ENCODE data around the gene MTOR.
"Not testable (repeated sequence)": the region's sequence is repeated elsewhere in the genome, so short reads cannot be mapped to it uniquely, and the experiment has no call there.

The MTOR gene

GRCh38 chr1:11179749-11180148 is 82.6 kb downstream of the MTOR start:
- H3K9me3 ChIP-seq (ENCODE audit: insufficient read depth, low read depth, low read length); H3K18ac ChIP-seq (ENCODE audit: low read length); H3K4ac ChIP-seq (ENCODE audit: low read depth, low read length); H2BK12ac ChIP-seq (ENCODE audit: low read length); H4K8ac ChIP-seq (ENCODE audit: low read depth, low read length); H3K23ac ChIP-seq (ENCODE audit: low read length); H3K79me1 ChIP-seq (ENCODE audit: low read length); H3K79me2 ChIP-seq (ENCODE audit: control insufficient read depth, insufficient read depth, low read length, poor library complexity); H2AFZ ChIP-seq (ENCODE audit: insufficient read depth, low read length, poor library complexity); H3K9ac ChIP-seq (ENCODE audit: low read length); H2BK5ac ChIP-seq (ENCODE audit: low read depth, low read length, poor library complexity); H2AK5ac ChIP-seq (ENCODE audit: low read length); H3K4me3 ChIP-seq (ENCODE audit: low read depth, low read length); DNase-seq; H3K14ac ChIP-seq (ENCODE audit: low read length); H2BK120ac ChIP-seq (ENCODE audit: insufficient read depth, low read length, poor library complexity); H3K4me2 ChIP-seq (ENCODE audit: low read length); H3K27me3 ChIP-seq (ENCODE audit: insufficient read depth, low read length); H3K36me3 ChIP-seq (ENCODE audit: control insufficient read depth in 1 of 2, insufficient read depth in 2 of 2, low read length in 2 of 2); H4K12ac ChIP-seq (ENCODE audit: low read depth, low read length); H4K91ac ChIP-seq (ENCODE audit: low read depth, low read length); H3K27ac ChIP-seq (ENCODE audit: low read depth, low read length): not testable (repeated sequence)
- H3K4me1 ChIP-seq (ENCODE audit: control insufficient read depth in 1 of 2, insufficient read depth in 2 of 2, low read length in 2 of 2): peaks cover 18 to 20% of the 10 kb centered on the region in 2 experiments
- no CpG with 5 or more reads among the region's 3 CpGs for WGBS (ENCODE audit: extremely low coverage, insufficient coverage, insufficient read length)

- no peak overlapping the region for H3K18ac ChIP-seq (ENCODE audit: low read length)
- H2BK12ac ChIP-seq (ENCODE audit: low read length): no peak overlapping the region
- peaks cover 18 to 20% of the 10 kb centered on the region in 2 experiments for H3K4me1 ChIP-seq (ENCODE audit: control insufficient read depth in 1 of 2, insufficient read depth in 2 of 2, low read length in 2 of 2)
- no peak overlapping the region for H3K4ac ChIP-seq (ENCODE audit: low read depth, low read length)
- H3K9me3 ChIP-seq (ENCODE audit: insufficient read depth, low read depth, low read length): no peaks in the 10 kb centered on the region
- H3K27ac ChIP-seq (ENCODE audit: low read depth, low read length): no peak overlapping the region
- DNase-seq: no peak
- no peak overlapping the region for H4K91ac ChIP-seq (ENCODE audit: low read depth, low read length)
- no peaks in the 10 kb centered on the region for H3K27me3 ChIP-seq (ENCODE audit: insufficient read depth, low read length)
- H2AK5ac ChIP-seq (ENCODE audit: low read length): no peak overlapping the region
- no peak overlapping the region for H4K8ac ChIP-seq (ENCODE audit: low read depth, low read length)
- H3K79me1 ChIP-seq (ENCODE audit: low read length): no peaks in the 10 kb centered on the region
- no peak overlapping the region for H3K9ac ChIP-seq (ENCODE audit: low read length)
- H2BK5ac ChIP-seq (ENCODE audit: low read depth, low read length, poor library complexity): no peak overlapping the region
- peaks cover 2 to 4% of the 10 kb centered on the region in 2 experiments for H3K36me3 ChIP-seq (ENCODE audit: control insufficient read depth in 1 of 2, insufficient read depth in 2 of 2, low read length in 2 of 2)
- H3K4me2 ChIP-seq (ENCODE audit: low read length): no peak overlapping the region
- H2BK120ac ChIP-seq (ENCODE audit: insufficient read depth, low read length, poor library complexity): no peak overlapping the region
- no peak overlapping the region for H3K4me3 ChIP-seq (ENCODE audit: low read depth, low read length)
- H3K23ac ChIP-seq (ENCODE audit: low read length): no peak overlapping the region
- no peak overlapping the region for H4K12ac ChIP-seq (ENCODE audit: low read depth, low read length)
- no peak overlapping the region for H2AFZ ChIP-seq (ENCODE audit: insufficient read depth, low read length, poor library complexity)
- H3K79me2 ChIP-seq (ENCODE audit: control insufficient read depth, insufficient read depth, low read length, poor library complexity): no peaks in the 10 kb centered on the region
- no peak overlapping the region for H3K14ac ChIP-seq (ENCODE audit: low read length)
Measured at GRCh38 chr1:11179125-11179524, 83.2 kb downstream of the MTOR start.

DNA sequence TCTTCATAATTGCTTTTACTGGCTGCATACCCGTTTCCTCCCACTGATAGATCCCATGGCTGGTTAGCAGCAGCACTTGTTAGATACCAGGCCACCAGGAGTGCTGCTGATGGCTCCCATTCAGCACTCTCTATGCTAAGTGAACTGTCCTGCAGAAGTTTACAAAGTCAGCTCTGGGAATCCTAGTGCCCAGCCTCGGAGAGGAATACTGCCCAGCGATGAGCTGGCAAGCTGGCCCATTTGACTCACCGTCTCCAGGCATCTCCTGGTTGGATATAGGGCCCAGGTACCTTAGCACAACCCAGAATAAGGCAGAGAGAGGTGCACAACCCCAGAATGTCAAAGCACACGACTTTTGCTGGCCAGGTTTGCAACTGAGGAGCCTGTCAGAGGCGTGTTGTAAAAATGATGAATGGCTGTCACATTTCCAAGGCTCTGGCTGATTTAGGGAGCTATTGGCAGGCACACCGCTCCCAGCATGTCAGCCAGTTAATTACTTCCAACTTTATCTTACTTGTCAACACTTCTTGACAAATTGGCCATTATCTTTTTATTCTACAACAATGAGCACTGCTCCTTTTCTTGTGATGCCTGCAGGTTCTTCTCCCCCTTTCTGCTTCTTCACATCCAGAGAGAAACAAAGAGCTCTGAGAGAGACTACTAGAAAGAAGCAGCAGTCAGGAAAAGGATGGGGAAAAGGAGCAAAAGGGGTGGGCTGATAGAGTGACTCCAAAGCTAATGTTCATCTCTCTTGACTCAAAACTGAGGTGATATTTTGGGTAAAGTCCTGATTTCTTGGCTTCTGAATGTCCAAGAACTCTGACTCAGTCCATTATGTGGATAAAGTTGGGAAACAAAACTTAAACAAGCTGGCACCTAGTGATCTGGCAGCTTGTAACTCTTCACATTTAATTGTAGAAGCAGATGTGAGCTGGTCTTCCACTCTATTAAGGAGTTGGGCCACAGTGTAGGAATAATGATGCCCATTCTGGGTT is 84.0 kb downstream of the MTOR start:
- no peak overlapping the region for H3K23ac ChIP-seq (ENCODE audit: low read length)

GRCh38 chr1:11176081-11176706 is 86.2 kb downstream of the MTOR start:
- Histone ChIP-seq H2BK5ac (ENCODE audit: low read depth, low read length, poor library complexity) (no peak overlapping the region), H4K91ac (ENCODE audit: low read depth, low read length) (peak overlapping the region; percentile 12), H3K36me3 (ENCODE audit: control insufficient read depth in 1 of 2, insufficient read depth in 2 of 2, low read length in 2 of 2) (peaks cover 0 to 4% of the 10 kb centered on the region in 2 experiments), H3K4me1 (ENCODE audit: control insufficient read depth in 1 of 2, insufficient read depth in 2 of 2, low read length in 2 of 2) (peaks cover 18 to 20% of the 10 kb centered on the region in 2 experiments), H3K4me3 (ENCODE audit: low read depth, low read length) (no peak overlapping the region), H4K12ac (ENCODE audit: low read depth, low read length) (no peak overlapping the region), H3K79me1 (ENCODE audit: low read length) (no peaks in the 10 kb centered on the region), H3K79me2 (ENCODE audit: control insufficient read depth, insufficient read depth, low read length, poor library complexity) (no peaks in the 10 kb centered on the region), H3K27me3 (ENCODE audit: insufficient read depth, low read length) (no peaks in the 10 kb centered on the region), H3K9ac (ENCODE audit: low read length) (no peak overlapping the region), H3K27ac (ENCODE audit: low read depth, low read length) (peak overlapping the region; percentile 56), H3K14ac (ENCODE audit: low read length) (no peak overlapping the region), H3K18ac (ENCODE audit: low read length) (no peak overlapping the region), H2BK120ac (ENCODE audit: insufficient read depth, low read length, poor library complexity) (no peak overlapping the region), H3K9me3 (ENCODE audit: insufficient read depth, low read depth, low read length) (no peaks in the 10 kb centered on the region), H2AFZ (ENCODE audit: insufficient read depth, low read length, poor library complexity) (no peak overlapping the region), H3K4me2 (ENCODE audit: low read length) (no peak overlapping the region), H3K4ac (ENCODE audit: low read depth, low read length) (no peak overlapping the region), H2AK5ac (ENCODE audit: low read length) (peak overlapping the region; percentile 5), H4K8ac (ENCODE audit: low read depth, low read length) (no peak overlapping the region), H2BK12ac (ENCODE audit: low read length) (no peak overlapping the region), H3K23ac (ENCODE audit: low read length) (no peak overlapping the region)
- DNase-seq: peak; percentile 81 to 93
- WGBS (ENCODE audit: extremely low coverage, insufficient coverage, insufficient read length): no CpG with 5 or more reads among the region's 11 CpGs

More for the DNA sequence above, 84.0 kb downstream of the MTOR start:
- no peaks in the 10 kb centered on the region for H3K79me2 ChIP-seq (ENCODE audit: control insufficient read depth, insufficient read depth, low read length, poor library complexity)
- H3K4ac ChIP-seq (ENCODE audit: low read depth, low read length): no peak overlapping the region
- H3K4me2 ChIP-seq (ENCODE audit: low read length): no peak overlapping the region
- no peaks in the 10 kb centered on the region for H3K9me3 ChIP-seq (ENCODE audit: insufficient read depth, low read depth, low read length)
- peaks cover 18 to 20% of the 10 kb centered on the region in 2 experiments for H3K4me1 ChIP-seq (ENCODE audit: control insufficient read depth in 1 of 2, insufficient read depth in 2 of 2, low read length in 2 of 2)
- H4K91ac ChIP-seq (ENCODE audit: low read depth, low read length): no peak overlapping the region
- H3K27me3 ChIP-seq (ENCODE audit: insufficient read depth, low read length): no peaks in the 10 kb centered on the region
- H3K18ac ChIP-seq (ENCODE audit: low read length): no peak overlapping the region
- H3K79me1 ChIP-seq (ENCODE audit: low read length): no peaks in the 10 kb centered on the region
- H2BK120ac ChIP-seq (ENCODE audit: insufficient read depth, low read length, poor library complexity): no peak overlapping the region
- H2BK12ac ChIP-seq (ENCODE audit: low read length): no peak overlapping the region
- H3K9ac ChIP-seq (ENCODE audit: low read length): no peak overlapping the region
- peaks cover 2 to 4% of the 10 kb centered on the region in 2 experiments for H3K36me3 ChIP-seq (ENCODE audit: control insufficient read depth in 1 of 2, insufficient read depth in 2 of 2, low read length in 2 of 2)
- no peak for DNase-seq
- no peak overlapping the region for H3K4me3 ChIP-seq (ENCODE audit: low read depth, low read length)
- H2BK5ac ChIP-seq (ENCODE audit: low read depth, low read length, poor library complexity): no peak overlapping the region
- H2AK5ac ChIP-seq (ENCODE audit: low read length): no peak overlapping the region
- H4K12ac ChIP-seq (ENCODE audit: low read depth, low read length): no peak overlapping the region
- no CpG with 5 or more reads among the region's 7 CpGs for WGBS (ENCODE audit: extremely low coverage, insufficient coverage, insufficient read length)
- H4K8ac ChIP-seq (ENCODE audit: low read depth, low read length): no peak overlapping the region
- H2AFZ ChIP-seq (ENCODE audit: insufficient read depth, low read length, poor library complexity): no peak overlapping the region
- H3K14ac ChIP-seq (ENCODE audit: low read length): no peak overlapping the region
- H3K27ac ChIP-seq (ENCODE audit: low read depth, low read length): no peak overlapping the region

Measured in trophoblast cell (in vitro differentiated cells and primary cell).